Hematopoietic multipotent progenitor cell treated with erythropoietin and hydrocortisone succinate and interleukin-3 and kit ligand, for 8 days (in vitro differentiated cells): ENCODE measurements around the gene UBE2O.

ENCODE experiments used
- DNase-seq: peaks from one replicate; pipeline ENCODE4 v3.0.0-alpha.2; 2015

The UBE2O gene

DNA sequence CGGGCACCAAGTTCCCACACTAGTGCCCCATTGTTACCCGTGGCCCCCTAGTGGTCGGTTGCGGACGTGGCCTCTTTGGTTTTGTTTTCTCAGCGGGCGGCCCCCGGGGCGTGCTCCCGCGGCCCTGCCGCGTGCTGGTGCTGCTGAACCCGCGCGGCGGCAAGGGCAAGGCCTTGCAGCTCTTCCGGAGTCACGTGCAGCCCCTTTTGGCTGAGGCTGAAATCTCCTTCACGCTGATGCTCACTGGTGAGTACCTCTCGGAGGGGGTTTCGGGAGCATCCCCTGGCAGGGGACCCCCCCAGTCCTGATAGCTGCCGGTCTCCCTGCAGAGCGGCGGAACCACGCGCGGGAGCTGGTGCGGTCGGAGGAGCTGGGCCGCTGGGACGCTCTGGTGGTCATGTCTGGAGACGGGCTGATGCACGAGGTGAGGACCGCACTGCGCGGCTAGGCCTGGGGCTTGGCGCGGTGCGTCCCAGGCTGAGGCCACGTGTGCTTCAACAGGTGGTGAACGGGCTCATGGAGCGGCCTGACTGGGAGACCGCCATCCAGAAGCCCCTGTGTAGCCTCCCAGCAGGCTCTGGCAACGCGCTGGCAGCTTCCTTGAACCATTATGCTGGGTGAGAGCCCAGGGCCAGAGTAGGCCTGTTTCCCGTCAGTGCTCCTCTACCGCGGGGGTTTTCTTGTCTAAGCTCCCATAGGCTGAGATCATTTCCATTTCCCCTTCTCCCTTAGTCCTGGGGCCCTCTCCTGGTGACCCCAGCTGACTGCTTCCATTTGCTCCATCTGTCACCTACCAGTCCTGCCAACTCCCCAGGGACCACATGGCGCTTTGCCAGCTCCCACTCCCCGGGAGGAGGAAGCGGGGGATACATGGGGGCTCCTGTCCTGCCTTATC lies 66.8 kb downstream of the UBE2O start:
- DNase-seq, result peak; percentile 91

DNA sequence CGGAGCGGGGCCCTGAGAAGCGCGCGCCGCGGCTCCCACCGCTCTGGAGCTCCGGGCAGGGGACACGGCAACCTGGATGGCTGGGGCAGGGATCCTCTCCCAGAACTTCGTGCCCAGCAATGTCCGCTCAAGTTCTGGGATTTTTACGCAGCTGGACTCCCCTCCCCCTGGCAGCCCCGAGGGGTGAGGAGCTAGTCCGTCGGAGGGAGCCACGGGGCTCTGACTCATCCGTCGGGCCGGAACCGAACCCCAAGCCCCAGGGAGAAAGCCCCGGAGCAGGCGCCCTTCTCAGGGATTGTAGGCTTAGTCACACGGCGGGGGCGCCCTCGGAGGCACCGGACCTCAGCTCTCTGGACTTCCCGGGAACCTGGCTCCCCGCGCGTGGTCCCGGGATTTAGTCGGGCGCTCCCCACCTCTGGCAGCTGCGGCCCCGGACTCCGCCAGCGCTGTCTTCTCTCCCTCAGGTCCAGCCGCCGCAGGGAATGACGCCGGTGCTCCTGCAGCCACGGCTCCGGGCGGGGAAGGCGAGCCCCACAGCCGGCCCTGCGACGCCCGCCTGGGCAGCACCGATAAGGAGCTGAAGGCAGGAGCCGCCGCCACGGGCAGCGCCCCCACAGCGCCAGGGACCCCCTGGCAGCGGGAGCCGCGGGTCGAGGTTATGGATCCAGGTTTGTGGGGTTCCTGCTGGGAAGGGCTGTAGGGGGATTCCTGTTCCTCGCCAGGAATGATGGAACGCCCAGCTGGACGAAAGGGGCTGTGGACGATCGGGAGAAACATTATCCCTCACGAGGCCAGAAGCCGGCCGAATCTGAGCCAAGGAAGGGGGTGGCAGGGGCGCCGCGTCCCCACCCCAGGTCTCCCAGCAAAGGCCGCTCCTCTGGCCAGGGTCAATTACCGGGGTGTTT lies 67.7 kb downstream of the UBE2O start:
- peak; percentile 74 for DNase-seq

DNA sequence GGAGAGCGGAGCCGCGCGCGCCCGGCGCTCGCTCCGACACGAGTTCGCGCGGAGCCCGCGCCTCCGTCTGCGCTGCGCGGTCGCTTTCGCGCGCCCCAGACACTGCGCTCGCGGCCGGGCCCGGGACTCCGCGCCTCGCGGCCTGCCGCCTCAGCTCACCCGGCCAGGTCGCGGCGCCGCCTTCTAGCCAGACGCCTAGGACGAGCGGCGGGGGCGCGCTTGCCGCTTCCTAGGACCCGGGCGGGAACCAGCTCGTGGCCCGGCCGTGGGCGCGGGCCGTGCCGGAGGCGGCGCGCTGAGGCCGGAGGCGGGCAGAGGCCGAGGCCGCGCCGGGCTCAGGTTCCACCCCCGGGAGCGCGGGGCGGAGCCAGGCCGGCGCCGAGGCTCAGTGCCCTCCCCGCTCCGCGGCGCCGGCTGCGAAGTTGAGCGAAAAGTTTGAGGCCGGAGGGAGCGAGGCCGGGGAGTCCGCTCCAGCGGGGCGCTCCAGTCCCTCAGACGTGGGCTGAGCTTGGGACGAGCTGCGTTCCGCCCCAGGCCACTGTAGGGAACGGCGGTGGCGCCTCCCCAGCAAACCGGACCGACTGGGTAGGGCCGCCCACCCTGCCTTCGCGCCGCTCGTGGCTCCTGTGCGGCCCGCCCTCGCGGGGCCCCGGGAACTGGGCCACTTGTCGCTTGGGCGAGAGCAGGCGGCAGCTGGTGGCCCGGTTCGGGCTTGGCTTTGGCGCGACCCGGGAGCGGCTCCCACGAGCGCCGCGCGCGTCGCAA lies 68.5 kb downstream of the UBE2O start, which contains the start of gene SPHK1:
SPHK1 (plus strand) TSS at position 388 of the 765 bp plus-strand sequence. CDS start 1,036 bp downstream, outside the sequence.
- peak; percentile 81 for DNase-seq

DNA sequence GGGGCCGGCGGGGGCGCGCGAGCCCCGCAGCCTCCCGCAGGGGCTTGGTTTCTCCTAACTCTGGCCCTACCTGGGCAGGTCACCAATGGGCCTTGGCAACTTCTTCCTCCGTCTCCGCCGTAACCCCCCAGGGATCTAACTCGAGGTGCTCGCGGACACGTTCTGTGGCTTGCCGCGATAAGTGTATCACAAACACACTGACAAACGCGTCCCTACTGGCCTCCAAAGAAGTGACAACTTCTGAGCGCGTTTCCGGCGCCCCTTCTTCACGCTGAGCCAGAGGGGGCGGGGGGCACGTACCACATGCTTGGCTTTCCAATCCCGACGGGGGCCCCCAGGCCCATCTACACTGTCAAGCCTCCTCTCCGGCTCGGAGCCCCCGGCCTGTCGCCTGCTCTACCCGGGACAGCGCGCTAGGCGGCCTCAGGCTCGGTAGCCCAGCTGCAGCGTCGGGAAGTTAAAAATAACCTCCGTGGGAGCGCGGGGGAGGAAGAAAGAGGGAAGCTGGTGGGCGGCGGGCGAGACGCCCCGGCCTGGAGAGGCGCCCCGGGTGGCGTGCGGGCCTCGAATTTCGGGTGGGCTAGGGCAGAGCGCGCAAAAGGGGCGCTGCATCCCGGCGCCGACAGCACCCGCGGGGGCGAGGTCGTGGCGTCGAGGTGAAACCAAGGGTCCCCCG lies 69.3 kb downstream of the UBE2O start:
- DNase-seq, result peak; percentile 77

DNA sequence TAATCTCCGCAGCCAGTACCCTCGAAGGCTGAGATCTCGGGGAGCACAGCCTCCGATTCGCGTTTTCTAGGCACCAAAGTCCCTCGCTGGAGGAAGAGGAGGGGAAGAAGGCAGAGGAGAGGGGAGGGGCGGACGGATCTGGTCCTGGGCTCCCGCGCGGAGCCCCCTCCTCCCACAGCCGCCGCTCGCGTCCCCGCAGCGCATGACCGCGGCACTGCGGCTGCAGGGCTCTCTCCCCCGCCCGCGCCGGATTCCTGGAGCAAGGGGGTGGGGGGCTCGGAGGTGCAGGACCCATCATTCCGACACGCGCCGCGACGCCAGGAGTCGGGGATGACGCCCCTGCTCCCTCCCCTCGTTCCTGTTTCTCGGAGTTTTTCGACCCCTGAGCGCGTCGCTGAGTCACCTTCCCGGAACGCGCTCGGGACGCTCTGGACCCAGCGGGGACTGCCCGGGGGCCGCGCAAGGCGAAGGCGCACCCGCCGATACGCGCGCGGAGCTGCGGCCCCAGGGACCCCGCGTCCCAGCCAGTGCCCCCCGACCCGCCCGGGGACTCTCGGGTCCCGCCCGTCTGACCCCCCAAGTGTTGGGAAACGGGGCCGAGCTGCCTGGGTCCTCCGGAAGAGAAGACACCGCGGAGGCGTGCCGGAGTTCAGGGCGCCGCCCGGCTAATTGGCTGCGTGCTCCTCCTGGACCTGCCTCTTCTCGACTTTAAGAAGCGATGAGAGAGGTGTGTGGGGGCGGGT lies 70.0 kb downstream of the UBE2O start:
- DNase-seq, result peak; percentile 79

DNA sequence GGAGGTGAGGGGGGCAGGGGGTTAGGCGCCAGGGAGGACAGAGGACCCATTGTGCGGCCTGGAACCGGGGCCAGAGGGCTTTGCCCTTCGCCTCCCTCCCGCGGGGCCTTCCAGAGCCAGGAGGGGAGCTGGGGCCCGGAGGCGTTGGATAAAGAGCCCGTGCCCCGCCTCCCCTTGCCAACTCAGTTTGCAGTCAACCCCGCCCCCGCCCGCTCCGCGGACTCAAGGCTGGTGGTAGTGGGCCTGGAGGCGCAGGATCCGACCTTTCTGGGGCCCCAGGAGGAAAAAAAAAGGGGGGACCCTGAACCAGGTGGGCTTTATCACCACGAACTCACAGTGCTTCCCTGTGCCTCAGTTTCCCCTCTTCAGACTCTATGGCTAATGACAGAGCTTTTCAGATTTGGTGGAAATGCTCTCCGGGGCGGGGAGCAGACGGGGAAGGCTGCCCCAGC lies 70.6 kb downstream of the UBE2O start:
- peak; percentile 50 for DNase-seq

DNA sequence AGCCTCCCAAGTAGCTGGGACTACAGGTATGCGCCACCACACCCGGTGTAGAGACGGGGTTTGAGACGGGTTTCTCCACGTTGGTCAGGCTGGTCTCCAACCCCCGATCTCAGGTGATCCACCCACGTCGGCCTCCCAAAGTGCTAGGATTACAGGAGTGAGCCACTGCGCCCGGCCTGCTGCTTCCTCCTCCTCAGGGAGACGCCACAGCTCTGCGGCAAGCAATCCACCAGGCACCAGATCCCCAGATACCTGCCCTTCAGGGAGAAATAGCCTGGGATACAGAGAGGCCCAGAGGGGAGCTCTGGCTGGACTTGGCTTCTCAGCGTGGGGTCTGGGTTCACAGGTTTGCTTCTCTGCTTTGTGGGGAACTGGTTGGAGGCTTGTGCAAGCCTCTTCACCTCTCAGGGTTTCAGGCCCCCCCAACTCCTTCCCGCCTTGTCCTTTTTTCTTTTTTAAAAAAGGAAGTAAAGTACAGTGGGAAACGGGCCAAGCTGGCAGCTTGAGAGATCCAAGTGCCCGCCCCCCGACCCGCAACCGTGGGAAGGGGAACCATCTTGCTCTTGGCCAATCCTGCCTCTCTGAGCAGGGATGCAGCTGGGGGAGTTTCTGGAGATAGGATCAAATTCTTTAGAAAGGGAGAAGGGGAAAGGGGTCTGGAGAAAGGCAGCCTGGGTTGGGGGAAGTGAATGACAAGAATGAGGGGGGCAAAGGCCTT lies 71.2 kb downstream of the UBE2O start:
- no peak for DNase-seq

DNA sequence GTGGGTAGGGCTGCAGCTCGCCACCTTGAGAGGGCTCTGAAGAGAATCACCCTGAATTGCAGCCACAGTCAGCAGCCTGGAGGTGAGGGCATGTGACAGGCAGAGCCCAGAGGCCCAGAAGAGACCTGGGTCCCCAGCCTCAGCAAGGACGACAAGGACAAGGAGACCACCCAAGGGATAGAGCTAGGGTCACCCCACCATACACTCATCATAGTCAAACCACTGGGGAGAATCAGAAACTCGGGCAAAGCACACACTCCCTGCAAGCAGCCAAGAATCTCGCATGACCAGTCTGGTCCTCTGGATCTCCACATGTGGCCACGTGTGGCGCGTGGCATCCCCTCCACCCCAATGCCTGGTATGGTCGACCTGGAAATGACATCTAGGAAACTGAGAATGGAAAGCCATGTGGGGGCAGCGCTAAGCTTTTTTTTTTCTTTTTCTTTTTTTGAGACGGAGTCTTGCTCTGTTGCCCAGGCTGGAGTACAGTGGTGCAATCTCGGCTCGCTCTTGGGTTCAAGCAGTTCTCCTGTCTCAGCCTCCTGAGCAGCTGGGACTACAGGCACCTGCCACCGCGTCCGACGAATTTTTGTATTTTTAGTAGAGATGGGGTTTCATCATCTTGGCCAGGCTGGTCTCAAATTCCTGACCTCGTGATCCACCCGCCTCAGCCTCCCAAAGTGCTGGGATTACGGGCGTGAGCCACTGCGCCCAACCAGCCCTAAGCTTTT lies 73.1 kb downstream of the UBE2O start:
- DNase-seq, result no peak

DNA sequence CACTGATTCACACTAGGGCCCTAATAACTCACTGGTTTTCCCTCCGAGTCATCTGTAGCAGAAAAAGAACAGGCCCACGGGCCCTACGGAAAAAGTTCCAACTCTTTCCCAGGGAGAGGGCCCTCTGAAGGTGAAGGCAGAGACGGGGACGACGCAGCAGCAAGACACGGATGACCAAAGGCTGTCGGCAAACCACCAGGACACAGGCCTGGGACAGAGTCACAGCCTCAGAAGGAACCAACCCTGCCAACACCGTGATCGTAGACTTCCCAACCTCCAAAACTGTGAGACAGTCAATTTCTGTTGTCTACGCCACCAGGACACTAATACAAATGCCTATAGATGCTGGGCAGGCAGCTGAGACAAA lies 73.7 kb downstream of the UBE2O start:
- DNase-seq, result no peak

DNA sequence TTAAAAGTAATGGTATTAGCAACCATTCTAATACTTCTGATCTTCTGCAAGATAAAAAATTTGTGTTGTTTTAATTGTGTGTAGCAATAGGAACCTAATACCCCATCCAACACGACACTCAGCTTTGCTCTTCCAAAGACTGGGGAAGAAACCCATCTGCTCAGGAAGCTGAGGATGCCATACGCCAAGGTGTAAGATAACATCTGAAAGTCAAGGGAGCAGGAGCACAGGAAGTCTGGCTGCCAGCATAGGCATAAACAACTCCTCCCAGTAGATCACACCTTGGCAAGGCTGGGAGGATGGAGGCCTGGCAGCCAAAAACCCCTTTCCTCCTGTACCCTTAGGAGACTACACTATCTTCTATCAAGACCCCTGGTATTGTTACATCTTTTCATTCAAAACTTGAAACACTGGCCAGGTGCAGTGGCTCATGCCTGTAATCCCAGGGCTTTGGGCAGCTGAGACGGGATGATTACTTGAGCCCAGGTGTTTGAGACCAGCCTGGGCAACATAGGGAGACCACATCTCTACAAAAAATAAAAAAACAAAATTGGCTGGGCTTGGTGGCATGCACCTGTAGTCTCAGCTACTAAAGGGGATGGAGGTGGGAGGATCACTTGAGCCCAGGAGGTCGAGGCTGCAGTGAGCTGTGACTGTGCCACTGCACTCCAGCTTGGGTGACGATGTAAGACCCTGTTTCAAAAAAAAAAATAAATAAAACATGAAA lies 74.2 kb downstream of the UBE2O start:
- DNase-seq, result no peak

DNA sequence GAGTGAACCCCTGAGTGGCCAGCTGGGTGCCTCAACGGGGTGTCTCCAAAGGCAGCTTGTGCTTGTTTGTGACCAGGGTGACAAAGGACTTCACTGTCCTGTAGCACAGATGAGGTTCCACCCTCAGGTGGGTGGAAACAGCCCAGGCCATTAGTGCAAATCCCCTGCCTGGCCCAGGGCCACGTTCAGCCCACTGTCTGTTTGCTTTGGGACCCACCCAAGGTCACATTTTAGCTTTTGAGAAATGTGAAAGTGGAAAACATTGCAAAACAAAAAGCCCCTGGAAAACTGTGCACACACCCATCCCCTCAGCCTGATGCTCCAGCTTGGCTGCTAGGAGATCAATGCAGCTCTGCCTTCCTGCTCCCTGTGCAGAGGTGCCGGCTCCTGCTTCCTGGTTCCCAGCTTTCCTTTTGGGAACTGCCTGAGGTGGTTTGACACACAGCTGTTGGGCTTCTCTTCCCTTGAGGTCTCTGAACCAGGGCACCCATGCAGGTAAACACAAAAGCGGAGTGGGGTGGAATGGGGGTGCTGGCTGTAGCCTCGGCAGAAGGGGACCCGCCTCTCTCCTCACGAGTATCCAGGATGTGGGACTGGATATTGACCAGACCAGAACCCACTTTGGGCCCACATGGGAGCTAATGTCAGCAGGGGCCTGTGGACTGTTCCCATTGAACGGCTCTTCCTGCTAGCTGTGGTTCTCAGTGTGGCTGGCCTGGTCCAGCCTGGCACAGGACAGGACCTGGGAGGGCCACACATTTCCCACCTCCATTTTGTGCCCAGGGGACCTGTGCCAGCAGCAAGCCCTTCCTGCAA lies 76.4 kb downstream of the UBE2O start:
- DNase-seq, result no peak

DNA sequence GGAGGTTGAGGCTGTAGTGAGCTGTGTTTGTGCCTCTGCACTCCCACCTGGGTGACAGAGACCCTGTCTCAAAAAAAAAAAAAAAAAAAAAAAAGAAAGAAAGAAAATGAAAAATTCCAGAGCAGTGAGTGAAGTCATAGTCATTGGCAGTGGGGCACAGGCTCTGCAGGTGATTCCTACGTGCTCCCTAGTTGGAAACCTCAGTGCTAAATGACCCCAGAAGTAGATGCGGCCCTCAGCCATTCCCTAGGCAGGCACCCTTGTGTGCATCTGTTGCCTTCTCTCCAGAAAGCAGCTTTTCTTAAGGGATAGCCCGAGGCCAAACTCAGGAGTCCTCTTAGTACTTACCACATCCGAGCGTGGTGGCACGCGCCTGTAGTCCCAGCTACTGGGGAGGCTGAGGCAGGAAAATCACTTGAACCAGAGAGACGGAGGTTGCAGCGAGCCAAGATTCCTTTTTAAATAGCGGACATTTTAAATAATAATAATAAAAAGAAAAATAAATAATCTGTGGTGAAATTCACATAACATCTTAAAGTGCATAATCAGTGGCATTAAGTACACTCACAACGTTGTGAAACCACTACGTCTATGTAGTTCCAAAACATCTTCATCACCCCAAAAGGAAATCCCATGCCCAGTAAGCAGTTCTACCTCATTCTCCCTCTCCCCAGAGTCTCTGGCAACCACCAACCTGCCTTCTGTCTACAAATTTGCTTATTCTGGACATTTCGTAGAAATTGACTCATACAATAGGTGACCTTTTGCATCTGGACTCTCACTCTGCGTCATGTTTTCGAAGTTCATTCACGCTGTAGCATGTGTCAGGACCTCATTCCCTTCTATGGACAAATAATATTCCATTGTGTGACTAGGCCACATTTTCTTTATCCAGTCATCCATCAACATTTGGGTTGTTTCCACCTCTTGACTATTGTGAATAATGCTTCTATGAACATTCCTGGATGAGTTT lies 81.0 kb downstream of the UBE2O start:
- no peak for DNase-seq

DNA sequence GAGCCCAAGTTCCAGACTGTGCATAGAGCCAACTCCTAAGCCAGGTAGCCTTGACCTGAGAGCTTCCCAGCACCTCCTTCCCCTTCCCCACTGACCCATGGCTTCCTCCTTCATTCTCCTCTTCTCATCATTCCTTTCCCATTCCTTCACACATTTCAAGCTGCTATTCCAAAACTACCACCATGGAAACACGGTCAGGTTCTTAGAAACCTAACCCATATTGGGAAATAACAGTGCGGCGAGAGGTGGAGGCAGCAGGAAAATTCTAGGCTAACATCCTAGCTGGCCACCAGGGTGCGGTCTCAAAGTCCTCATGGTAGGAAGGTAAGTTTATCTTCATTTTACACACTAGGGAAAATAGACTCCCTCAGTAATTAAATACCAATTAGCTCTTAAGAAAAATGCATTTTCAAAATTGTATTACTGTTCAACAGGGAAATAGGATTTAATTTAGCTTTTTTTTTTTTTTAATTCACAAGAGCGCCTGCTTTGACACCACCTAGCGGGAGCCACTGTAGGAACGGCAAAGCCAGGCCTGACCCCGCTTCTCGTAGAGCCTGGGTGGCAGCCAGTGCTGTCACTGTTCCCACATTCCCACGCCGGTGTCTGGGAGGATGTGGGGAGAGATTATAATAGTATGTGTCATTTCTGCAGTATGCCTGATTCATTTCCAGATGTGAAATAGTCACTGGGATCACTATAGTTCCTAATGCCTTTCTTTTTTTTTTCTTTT lies 82.5 kb downstream of the UBE2O start:
- no peak for DNase-seq

DNA sequence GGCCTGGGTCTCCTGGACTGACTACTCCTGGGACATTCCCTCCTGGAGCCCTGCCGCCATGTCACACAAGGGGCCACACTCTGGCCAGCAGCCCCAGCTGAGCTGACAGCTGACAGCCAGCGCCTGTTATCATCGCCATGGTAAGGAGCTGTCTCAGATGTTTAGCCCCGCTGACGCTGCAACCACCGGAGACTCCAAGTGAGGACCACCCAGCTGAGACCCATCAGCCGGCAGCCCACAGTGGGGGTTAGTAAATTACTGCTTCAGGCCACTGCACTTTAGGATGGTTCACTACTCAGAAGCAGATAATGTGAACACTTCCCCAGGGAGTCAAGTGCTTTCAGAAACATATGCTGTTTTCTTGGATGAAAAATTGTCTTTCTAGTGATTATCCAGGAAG lies 83.1 kb downstream of the UBE2O start:
- no peak for DNase-seq

DNA sequence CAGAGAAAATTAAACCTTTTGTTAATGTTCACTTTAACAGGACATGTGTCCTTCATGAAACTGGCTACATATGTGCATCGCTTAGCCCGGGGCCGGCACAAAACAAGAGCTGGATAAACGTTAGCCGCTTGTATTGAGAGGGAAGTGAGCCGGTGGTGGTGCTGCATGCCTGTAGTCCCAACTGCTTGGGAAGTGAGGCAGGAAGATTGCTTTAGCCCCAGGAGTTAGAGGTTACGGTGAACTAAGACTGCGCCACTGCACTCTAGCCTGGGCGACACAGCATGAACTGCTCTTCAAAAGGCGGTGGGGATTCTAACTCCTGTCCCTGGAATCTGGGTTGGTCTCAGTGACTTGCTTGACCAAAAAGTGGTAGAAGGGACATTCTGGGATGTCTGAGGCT lies 83.6 kb downstream of the UBE2O start:
- no peak for DNase-seq

DNA sequence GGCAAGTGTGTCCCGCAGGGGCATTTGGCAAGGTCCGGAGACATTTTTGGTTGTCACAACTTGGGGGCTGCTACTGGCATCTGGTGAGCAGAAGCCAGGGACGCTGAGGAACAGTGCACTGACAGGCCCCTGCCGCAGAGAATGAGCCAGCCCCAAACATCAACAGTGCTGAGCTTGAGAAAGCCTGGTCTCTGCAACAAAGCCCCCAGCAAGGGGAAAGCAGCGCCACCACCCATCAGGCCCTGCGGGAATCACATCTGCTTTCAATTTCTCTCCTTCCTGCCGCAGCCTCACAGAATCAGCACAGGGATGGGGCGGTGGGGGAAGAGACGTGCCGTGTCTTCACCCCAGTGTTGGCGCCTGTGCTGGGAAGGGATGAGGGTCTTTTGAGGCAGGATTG lies 84.4 kb downstream of the UBE2O start:
- DNase-seq, result no peak

DNA sequence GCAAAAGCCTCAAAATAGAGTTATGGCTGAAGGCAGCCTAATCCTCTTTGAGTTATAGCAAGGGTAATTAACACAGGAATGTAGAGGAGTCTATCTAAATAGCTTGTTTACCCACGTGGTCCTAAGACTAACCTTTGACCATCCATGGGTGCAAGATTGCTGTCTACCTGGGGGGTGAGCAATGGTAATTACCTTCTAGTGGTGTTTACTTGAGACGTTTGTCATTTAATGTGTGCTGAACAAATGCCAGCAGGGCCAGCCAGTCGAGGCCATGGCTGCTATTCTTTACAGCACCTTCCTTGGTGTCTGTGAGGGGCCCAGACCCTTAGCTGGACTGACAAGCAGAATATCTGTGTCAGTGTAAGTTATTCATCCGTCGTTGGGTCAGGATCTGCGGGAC lies 85.3 kb downstream of the UBE2O start:
- DNase-seq, result no peak
